Measurements from ENCODE around the gene IQGAP2. TPM values are rescaled to one million over a fixed set of nuclear protein-coding genes. Genes with fewer than 3 reads are reported as not detected.

Gene IQGAP2
- total RNA-seq, 1 donor from 2014 or later: 1.4 TPM

DNA sequence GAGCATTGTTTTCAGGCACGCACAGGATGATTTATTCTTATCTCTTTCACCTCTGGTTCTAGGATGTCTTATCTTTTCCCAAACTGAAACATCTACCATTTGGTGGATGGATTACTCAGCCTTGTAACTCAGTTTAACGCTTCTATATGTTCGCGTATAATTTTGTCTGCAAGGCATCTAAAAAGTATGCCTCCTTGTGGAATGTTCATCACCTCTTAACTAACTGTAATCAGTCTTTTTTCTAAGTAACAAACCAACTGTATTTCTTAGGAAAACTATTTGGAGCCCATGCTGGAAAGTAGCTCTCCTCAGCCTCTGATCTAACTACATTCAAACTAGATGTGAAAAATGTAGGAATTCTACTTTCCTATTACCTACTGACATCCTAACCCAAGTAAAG, 231.6 kb downstream of the IQGAP2 start:
- no peak overlapping the region for H3K4me3 Mint-ChIP-seq (ENCODE audit: unreplicated experiment)
- TF ChIP-seq, protein P1, sequence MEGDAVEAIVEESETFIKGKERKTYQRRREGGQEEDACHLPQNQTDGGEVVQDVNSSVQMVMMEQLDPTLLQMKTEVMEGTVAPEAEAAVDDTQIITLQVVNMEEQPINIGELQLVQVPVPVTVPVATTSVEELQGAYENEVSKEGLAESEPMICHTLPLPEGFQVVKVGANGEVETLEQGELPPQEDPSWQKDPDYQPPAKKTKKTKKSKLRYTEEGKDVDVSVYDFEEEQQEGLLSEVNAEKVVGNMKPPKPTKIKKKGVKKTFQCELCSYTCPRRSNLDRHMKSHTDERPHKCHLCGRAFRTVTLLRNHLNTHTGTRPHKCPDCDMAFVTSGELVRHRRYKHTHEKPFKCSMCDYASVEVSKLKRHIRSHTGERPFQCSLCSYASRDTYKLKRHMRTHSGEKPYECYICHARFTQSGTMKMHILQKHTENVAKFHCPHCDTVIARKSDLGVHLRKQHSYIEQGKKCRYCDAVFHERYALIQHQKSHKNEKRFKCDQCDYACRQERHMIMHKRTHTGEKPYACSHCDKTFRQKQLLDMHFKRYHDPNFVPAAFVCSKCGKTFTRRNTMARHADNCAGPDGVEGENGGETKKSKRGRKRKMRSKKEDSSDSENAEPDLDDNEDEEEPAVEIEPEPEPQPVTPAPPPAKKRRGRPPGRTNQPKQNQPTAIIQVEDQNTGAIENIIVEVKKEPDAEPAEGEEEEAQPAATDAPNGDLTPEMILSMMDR (IDR thresholded peaks at IDR 0.05; ENCODE audit: partially characterized antibody, unreplicated experiment): no peak
- no peaks in the 10 kb centered on the region for H3K9me3 Mint-ChIP-seq (ENCODE audit: unreplicated experiment)
- no peak overlapping the region for H3K27ac Mint-ChIP-seq (ENCODE audit: unreplicated experiment)
- no peaks in the 10 kb centered on the region for H3K4me1 Mint-ChIP-seq (ENCODE audit: low read depth, unreplicated experiment)
- no peaks in the 10 kb centered on the region for H3K27me3 Mint-ChIP-seq (ENCODE audit: unreplicated experiment)
- H3K36me3 Mint-ChIP-seq (ENCODE audit: unreplicated experiment): no peaks in the 10 kb centered on the region
- no peak for DNase-seq

DNA sequence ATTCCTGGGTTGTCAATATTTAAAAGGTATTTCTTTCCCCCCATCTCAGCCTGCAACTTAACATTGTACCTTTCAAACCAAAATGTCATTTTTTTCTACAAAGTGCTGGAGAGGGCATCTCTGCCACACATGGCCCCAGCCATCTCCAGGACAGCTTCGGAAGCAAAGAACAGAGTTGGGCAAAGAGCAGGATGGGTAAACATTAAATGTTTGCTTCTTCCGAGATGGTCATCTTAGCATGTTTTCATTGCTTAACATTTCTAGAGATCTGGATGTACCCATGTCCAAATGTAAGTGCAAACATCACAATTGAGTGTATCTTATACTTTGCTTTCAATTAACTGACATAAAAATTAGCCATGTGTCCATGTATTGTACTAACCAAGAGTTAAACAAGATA, 234.4 kb downstream of the IQGAP2 start:
- Mint-ChIP-seq H3K9me3 (ENCODE audit: unreplicated experiment) (no peaks in the 10 kb centered on the region), H3K4me1 (ENCODE audit: low read depth, unreplicated experiment) (no peaks in the 10 kb centered on the region), H3K27ac (ENCODE audit: unreplicated experiment) (no peak overlapping the region), H3K27me3 (ENCODE audit: unreplicated experiment) (no peaks in the 10 kb centered on the region), H3K36me3 (ENCODE audit: unreplicated experiment) (no peaks in the 10 kb centered on the region), H3K4me3 (ENCODE audit: unreplicated experiment) (no peak overlapping the region)
- TF ChIP-seq, protein P1 (IDR thresholded peaks at IDR 0.05; ENCODE audit: partially characterized antibody, unreplicated experiment): no peak
- no peak for DNase-seq

DNA sequence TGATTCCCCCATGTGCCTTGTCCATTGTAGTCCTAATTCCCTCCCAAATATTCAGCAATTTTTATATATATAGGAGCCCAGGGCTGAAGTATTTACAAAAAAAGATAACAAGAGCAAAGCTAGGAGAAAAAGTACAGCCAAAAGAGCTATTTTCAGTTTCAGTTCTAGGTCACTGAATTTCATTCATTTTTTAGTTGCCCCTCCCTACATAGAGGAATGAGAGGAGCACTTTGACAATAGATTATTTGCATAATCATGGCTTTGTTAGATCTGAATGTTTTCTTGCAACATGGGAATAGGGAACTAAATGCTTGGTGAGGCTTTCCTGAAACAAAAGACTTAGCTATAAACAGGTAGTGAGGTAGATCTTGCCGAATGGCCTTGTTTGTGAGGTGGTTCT, 235.4 kb downstream of the IQGAP2 start:
- Mint-ChIP-seq H3K36me3 (ENCODE audit: unreplicated experiment) (no peaks in the 10 kb centered on the region), H3K9me3 (ENCODE audit: unreplicated experiment) (no peaks in the 10 kb centered on the region), H3K4me1 (ENCODE audit: low read depth, unreplicated experiment) (no peaks in the 10 kb centered on the region), H3K27me3 (ENCODE audit: unreplicated experiment) (no peaks in the 10 kb centered on the region), H3K4me3 (ENCODE audit: unreplicated experiment) (no peak overlapping the region), H3K27ac (ENCODE audit: unreplicated experiment) (no peak overlapping the region)
- TF ChIP-seq, protein P1 (IDR thresholded peaks at IDR 0.05; ENCODE audit: partially characterized antibody, unreplicated experiment): no peak
- DNase-seq: no peak

DNA sequence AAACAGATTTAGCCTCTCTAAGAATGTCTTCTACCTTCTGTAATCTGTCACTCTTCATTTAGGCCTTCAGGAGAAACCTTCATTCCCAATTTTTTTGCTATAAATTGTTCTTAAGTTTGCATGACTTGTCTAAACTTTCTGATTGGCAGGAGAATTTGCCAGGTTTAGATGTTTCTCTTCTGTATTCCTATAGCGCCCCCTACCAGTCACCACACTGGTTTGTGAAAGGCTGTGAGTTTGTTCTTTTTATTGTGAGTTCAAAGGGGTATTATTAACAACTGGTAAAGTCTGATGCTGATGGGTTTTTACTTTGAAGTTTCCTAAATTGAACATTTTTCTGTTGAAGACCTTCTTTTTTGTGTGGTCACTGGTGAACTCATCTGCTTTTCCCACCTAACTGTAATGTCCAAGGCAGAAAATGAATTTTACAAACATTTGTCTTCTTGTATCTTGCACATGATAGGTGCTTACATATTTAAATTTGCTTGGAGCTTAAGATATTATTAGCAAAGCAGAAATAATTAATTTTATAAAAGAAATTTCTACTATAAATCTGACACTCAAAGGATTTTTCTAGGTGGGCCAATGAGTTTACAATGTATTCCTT, 238.5 kb downstream of the IQGAP2 start:
- Mint-ChIP-seq H3K27ac (ENCODE audit: unreplicated experiment) (no peak overlapping the region), H3K4me1 (ENCODE audit: low read depth, unreplicated experiment) (no peaks in the 10 kb centered on the region), H3K36me3 (ENCODE audit: unreplicated experiment) (no peaks in the 10 kb centered on the region), H3K27me3 (ENCODE audit: unreplicated experiment) (no peaks in the 10 kb centered on the region), H3K4me3 (ENCODE audit: unreplicated experiment) (no peak overlapping the region), H3K9me3 (ENCODE audit: unreplicated experiment) (no peaks in the 10 kb centered on the region)
- DNase-seq: peak; percentile 73
- TF ChIP-seq, protein P1 (IDR thresholded peaks at IDR 0.05; ENCODE audit: partially characterized antibody, unreplicated experiment): peak; percentile 78

DNA sequence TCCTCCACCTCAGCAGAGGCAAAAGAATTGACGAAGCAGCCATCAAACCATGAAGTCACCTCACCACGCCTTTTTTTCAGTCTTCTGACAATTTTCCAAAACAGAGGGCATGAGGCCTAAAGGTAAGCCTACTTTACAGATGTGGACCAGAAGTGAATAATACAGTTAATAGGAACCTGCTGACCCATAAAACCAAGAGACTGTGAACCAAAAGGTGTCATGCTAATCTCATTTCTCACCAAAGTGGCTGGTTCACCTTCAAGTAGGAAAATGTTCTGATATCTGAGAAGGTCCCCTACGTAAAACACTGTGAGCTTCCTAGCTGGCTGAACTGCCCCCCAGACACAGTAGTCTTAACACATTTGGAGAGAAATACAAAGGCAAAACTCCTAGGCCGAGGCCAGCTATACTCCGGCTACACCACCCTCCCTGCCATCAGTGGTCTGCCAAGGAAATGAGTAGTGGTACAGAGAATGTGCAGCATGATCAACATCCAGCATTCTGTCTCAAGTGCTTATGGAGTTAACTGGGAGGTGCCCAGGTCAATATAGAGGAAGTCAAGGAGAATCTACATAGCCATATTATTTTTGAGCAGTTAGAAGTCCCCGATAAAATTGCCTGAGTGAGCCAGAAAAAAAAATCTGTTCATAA, 239.4 kb downstream of the IQGAP2 start:
- H3K27ac Mint-ChIP-seq (ENCODE audit: unreplicated experiment): no peak overlapping the region
- TF ChIP-seq, protein P1 (IDR thresholded peaks at IDR 0.05; ENCODE audit: partially characterized antibody, unreplicated experiment): no peak

More for the DNA sequence above, 239.4 kb downstream of the IQGAP2 start:
- H3K27me3 Mint-ChIP-seq (ENCODE audit: unreplicated experiment): no peaks in the 10 kb centered on the region
- H3K4me1 Mint-ChIP-seq (ENCODE audit: low read depth, unreplicated experiment): no peaks in the 10 kb centered on the region
- H3K36me3 Mint-ChIP-seq (ENCODE audit: unreplicated experiment): no peaks in the 10 kb centered on the region
- H3K9me3 Mint-ChIP-seq (ENCODE audit: unreplicated experiment): no peaks in the 10 kb centered on the region
- no peak overlapping the region for H3K4me3 Mint-ChIP-seq (ENCODE audit: unreplicated experiment)
- DNase-seq: no peak
